Measurements from ENCODE around the gene ZNF2.
"Not testable (repeated sequence)": the region's sequence is repeated elsewhere in the genome, so short reads cannot be mapped to it uniquely, and the experiment has no call there.

Gene ZNF2

GRCh38 chr2:95165030-95165370, 609 bp upstream of the ZNF2 start:
- no peaks in the 10 kb centered on the region for H3K36me3 ChIP-seq (ENCODE audit: control insufficient read depth, insufficient read depth, low read length, severe bottlenecking)
- H3K9ac ChIP-seq (ENCODE audit: low read length), result peak overlapping the region; percentile 97
- DNase-seq (ENCODE audit: low read depth), result no peak
- peak overlapping the region; percentile 97 for H3K4me3 ChIP-seq (ENCODE audit: low read length)
- H3K27me3 ChIP-seq (replicated peaks; ENCODE audit: control insufficient read depth, insufficient read depth, low read length), result no peaks in the 10 kb centered on the region
- H3K4me1 ChIP-seq (ENCODE audit: control insufficient read depth, insufficient read depth, low read length), result peaks cover 16% of the 10 kb centered on the region
- no peaks in the 10 kb centered on the region for H3K9me3 ChIP-seq (ENCODE audit: control insufficient read depth, low read length)

- no peaks in the 10 kb centered on the region for H3K9me3 ChIP-seq (ENCODE audit: control insufficient read depth, low read length)
- H3K9ac ChIP-seq (ENCODE audit: low read length), result peak overlapping the region; percentile 97
- no peaks in the 10 kb centered on the region for H3K36me3 ChIP-seq (ENCODE audit: control insufficient read depth, insufficient read depth, low read length, severe bottlenecking)
- H3K4me3 ChIP-seq (ENCODE audit: low read length), result peak overlapping the region; percentile 97
- no peak for DNase-seq (ENCODE audit: low read depth)
- H3K4me1 ChIP-seq (ENCODE audit: control insufficient read depth, insufficient read depth, low read length), result peaks cover 16% of the 10 kb centered on the region
- no peaks in the 10 kb centered on the region for H3K27me3 ChIP-seq (replicated peaks; ENCODE audit: control insufficient read depth, insufficient read depth, low read length)
Measured at GRCh38 chr2:95166065-95166763, 605 bp downstream of the ZNF2 start.

GRCh38 chr2:95171902-95172301, 6.3 kb downstream of the ZNF2 start:
- Histone ChIP-seq H3K36me3 (ENCODE audit: control insufficient read depth, insufficient read depth, low read length, severe bottlenecking) (peaks cover 4% of the 10 kb centered on the region), H3K9me3 (ENCODE audit: control insufficient read depth, low read length) (no peaks in the 10 kb centered on the region), H3K4me1 (ENCODE audit: control insufficient read depth, insufficient read depth, low read length) (no peaks in the 10 kb centered on the region), H3K4me3 (ENCODE audit: low read length) (no peak overlapping the region), H3K27me3 (replicated peaks; ENCODE audit: control insufficient read depth, insufficient read depth, low read length) (no peaks in the 10 kb centered on the region), H3K9ac (ENCODE audit: low read length) (no peak overlapping the region)
- DNase-seq (ENCODE audit: low read depth), result no peak

- Histone ChIP-seq H3K9me3 (ENCODE audit: control insufficient read depth, low read length) (no peaks in the 10 kb centered on the region), H3K4me3 (ENCODE audit: low read length) (no peak overlapping the region)
- no peak for DNase-seq (ENCODE audit: low read depth)
Measured at GRCh38 chr2:95174031-95174542, 8.5 kb downstream of the ZNF2 start.

DNA sequence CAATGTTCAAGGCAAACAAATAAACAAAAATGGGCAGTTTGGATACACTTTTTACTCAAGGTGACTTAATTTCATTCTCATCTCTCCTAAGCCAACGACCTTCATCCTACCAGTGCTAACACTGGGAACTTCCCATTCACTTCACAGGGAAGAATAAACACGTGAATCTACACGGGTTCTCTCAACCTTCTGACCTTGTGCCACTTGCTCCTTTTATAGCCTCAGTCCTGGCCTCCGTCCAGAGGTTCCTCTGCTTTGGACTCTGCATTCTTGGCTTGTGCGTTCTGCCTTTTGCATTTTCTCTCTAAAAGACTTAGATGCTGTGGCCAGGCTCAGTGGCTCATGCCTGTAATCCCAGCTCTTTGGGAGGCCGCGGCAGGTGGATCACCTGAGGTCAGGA, 13.8 kb downstream of the ZNF2 start:
- Histone ChIP-seq H3K36me3 (ENCODE audit: control insufficient read depth, insufficient read depth, low read length, severe bottlenecking) (peaks cover 57% of the 10 kb centered on the region), H3K4me3 (ENCODE audit: low read length) (no peak overlapping the region)
- no peak for DNase-seq (ENCODE audit: low read depth)

More at GRCh38 chr2:95174031-95174542, 8.5 kb downstream of the ZNF2 start:
- Histone ChIP-seq H3K36me3 (ENCODE audit: control insufficient read depth, insufficient read depth, low read length, severe bottlenecking) (peaks cover 17% of the 10 kb centered on the region), H3K4me1 (ENCODE audit: control insufficient read depth, insufficient read depth, low read length) (no peaks in the 10 kb centered on the region), H3K27me3 (replicated peaks; ENCODE audit: control insufficient read depth, insufficient read depth, low read length) (no peaks in the 10 kb centered on the region), H3K9ac (ENCODE audit: low read length) (no peak overlapping the region)

GRCh38 chr2:95181774-95182173, 16.2 kb downstream of the ZNF2 start:
- no peaks in the 10 kb centered on the region for H3K27me3 ChIP-seq (replicated peaks; ENCODE audit: control insufficient read depth, insufficient read depth, low read length)
- no peak overlapping the region for H3K9ac ChIP-seq (ENCODE audit: low read length)
- peaks cover 13% of the 10 kb centered on the region for H3K9me3 ChIP-seq (ENCODE audit: control insufficient read depth, low read length)
- peaks cover 54% of the 10 kb centered on the region for H3K36me3 ChIP-seq (ENCODE audit: control insufficient read depth, insufficient read depth, low read length, severe bottlenecking)
- no peak overlapping the region for H3K4me3 ChIP-seq (ENCODE audit: low read length)
- no peak for DNase-seq (ENCODE audit: low read depth)
- H3K4me1 ChIP-seq (ENCODE audit: control insufficient read depth, insufficient read depth, low read length), result no peaks in the 10 kb centered on the region

More for the DNA sequence above, 13.8 kb downstream of the ZNF2 start:
- no peaks in the 10 kb centered on the region for H3K27me3 ChIP-seq (replicated peaks; ENCODE audit: control insufficient read depth, insufficient read depth, low read length)
- no peaks in the 10 kb centered on the region for H3K4me1 ChIP-seq (ENCODE audit: control insufficient read depth, insufficient read depth, low read length)
- H3K9me3 ChIP-seq (ENCODE audit: control insufficient read depth, low read length), result peaks cover 13% of the 10 kb centered on the region
- no peak overlapping the region for H3K9ac ChIP-seq (ENCODE audit: low read length)

- H3K9me3 ChIP-seq (ENCODE audit: control insufficient read depth, low read length), result peaks cover 17% of the 10 kb centered on the region
Measured at GRCh38 chr2:95185197-95185596, 19.6 kb downstream of the ZNF2 start.

DNA sequence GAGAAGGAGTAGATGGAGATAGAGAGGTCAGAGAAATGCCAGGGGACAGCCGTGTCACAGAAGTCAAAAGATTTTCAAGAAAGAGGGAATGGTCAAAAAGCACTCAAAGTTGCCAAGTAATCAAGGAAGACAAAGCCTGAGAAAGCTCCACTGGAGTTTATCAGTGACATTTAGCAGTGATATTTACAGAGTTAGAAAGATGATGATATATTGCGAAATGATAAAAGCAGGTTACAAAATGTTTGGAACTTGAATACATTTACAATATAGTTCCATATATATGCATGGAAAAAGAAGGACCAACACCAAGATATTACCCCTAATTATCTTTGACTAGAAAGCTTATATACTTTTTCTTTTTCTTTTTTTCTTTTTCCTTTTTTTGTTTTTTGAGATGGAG, 20.4 kb downstream of the ZNF2 start:
- Histone ChIP-seq H3K4me1 (ENCODE audit: control insufficient read depth, insufficient read depth, low read length) (no peaks in the 10 kb centered on the region), H3K36me3 (ENCODE audit: control insufficient read depth, insufficient read depth, low read length, severe bottlenecking) (peaks cover 24% of the 10 kb centered on the region), H3K9ac (ENCODE audit: low read length) (no peak overlapping the region), H3K9me3 (ENCODE audit: control insufficient read depth, low read length) (peaks cover 13% of the 10 kb centered on the region), H3K4me3 (ENCODE audit: low read length) (no peak overlapping the region), H3K27me3 (replicated peaks; ENCODE audit: control insufficient read depth, insufficient read depth, low read length) (peaks cover 10% of the 10 kb centered on the region)
- no peak for DNase-seq (ENCODE audit: low read depth)

More at GRCh38 chr2:95185197-95185596, 19.6 kb downstream of the ZNF2 start:
- Histone ChIP-seq H3K27me3 (replicated peaks; ENCODE audit: control insufficient read depth, insufficient read depth, low read length) (peaks cover 4% of the 10 kb centered on the region), H3K4me3 (ENCODE audit: low read length) (no peak overlapping the region), H3K9ac (ENCODE audit: low read length) (no peak overlapping the region), H3K36me3 (ENCODE audit: control insufficient read depth, insufficient read depth, low read length, severe bottlenecking) (peaks cover 32% of the 10 kb centered on the region), H3K4me1 (ENCODE audit: control insufficient read depth, insufficient read depth, low read length) (no peaks in the 10 kb centered on the region)
- DNase-seq (ENCODE audit: low read depth), result no peak

- peak; percentile 66 for DNase-seq (ENCODE audit: low read depth)
- H3K9ac ChIP-seq (ENCODE audit: low read length); H3K4me3 ChIP-seq (ENCODE audit: low read length); H3K9me3 ChIP-seq (ENCODE audit: control insufficient read depth, low read length); H3K36me3 ChIP-seq (ENCODE audit: control insufficient read depth, insufficient read depth, low read length, severe bottlenecking); H3K4me1 ChIP-seq (ENCODE audit: control insufficient read depth, insufficient read depth, low read length): not testable (repeated sequence)
- H3K27me3 ChIP-seq (replicated peaks; ENCODE audit: control insufficient read depth, insufficient read depth, low read length), result peaks cover 17% of the 10 kb centered on the region
Measured at GRCh38 chr2:95192956-95193355, 27.3 kb downstream of the ZNF2 start.

DNA sequence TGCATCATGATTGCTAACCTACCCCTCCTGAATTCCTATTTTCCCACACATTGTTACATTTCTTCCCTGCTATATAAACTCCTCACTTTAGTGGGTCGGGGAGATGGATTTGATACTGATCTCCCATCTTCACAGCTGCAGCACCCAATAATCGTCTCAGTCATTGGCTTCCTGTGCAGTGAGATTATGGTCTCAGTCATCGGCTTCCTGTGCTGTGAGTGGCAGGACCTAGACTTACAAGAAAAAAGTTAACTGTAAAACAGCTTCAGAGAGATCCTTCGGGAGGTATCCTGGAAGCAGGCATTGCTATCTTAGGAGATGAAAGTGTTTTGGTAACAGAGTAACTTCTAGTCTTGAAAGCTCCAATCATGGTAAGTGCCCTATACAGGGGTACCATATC, 38.3 kb downstream of the ZNF2 start:
- Histone ChIP-seq H3K4me1 (ENCODE audit: control insufficient read depth, insufficient read depth, low read length) (peaks cover 3% of the 10 kb centered on the region), H3K36me3 (ENCODE audit: control insufficient read depth, insufficient read depth, low read length, severe bottlenecking) (no peaks in the 10 kb centered on the region), H3K4me3 (ENCODE audit: low read length) (no peak overlapping the region), H3K9me3 (ENCODE audit: control insufficient read depth, low read length) (peaks cover 3% of the 10 kb centered on the region), H3K27me3 (replicated peaks; ENCODE audit: control insufficient read depth, insufficient read depth, low read length) (peaks cover 7% of the 10 kb centered on the region), H3K9ac (ENCODE audit: low read length) (no peak overlapping the region)
- DNase-seq (ENCODE audit: low read depth), result no peak

GRCh38 chr2:95204396-95204795, 38.8 kb downstream of the ZNF2 start:
- Histone ChIP-seq H3K9me3 (ENCODE audit: control insufficient read depth, low read length) (peaks cover 6% of the 10 kb centered on the region), H3K27me3 (replicated peaks; ENCODE audit: control insufficient read depth, insufficient read depth, low read length) (peaks cover 7% of the 10 kb centered on the region), H3K4me1 (ENCODE audit: control insufficient read depth, insufficient read depth, low read length) (peaks cover 3% of the 10 kb centered on the region), H3K36me3 (ENCODE audit: control insufficient read depth, insufficient read depth, low read length, severe bottlenecking) (peaks cover 3% of the 10 kb centered on the region), H3K4me3 (ENCODE audit: low read length) (no peak overlapping the region), H3K9ac (ENCODE audit: low read length) (no peak overlapping the region)
- DNase-seq (ENCODE audit: low read depth), result no peak

GRCh38 chr2:95206096-95206495, 40.5 kb downstream of the ZNF2 start:
- H3K4me1 ChIP-seq (ENCODE audit: control insufficient read depth, insufficient read depth, low read length), result peaks cover 3% of the 10 kb centered on the region
- H3K9ac ChIP-seq (ENCODE audit: low read length), result no peak overlapping the region
- H3K9me3 ChIP-seq (ENCODE audit: control insufficient read depth, low read length), result peaks cover 18% of the 10 kb centered on the region
- H3K36me3 ChIP-seq (ENCODE audit: control insufficient read depth, insufficient read depth, low read length, severe bottlenecking), result peaks cover 15% of the 10 kb centered on the region
- DNase-seq (ENCODE audit: low read depth), result no peak
- H3K4me3 ChIP-seq (ENCODE audit: low read length), result peak overlapping the region; percentile 91
- H3K27me3 ChIP-seq (replicated peaks; ENCODE audit: control insufficient read depth, insufficient read depth, low read length), result no peaks in the 10 kb centered on the region

All from adipocyte (in vitro differentiated cells).